GM12801 (cell line): ENCODE results near the gene ABHD12.

Experiments
- CTCF ChIP-seq: IDR thresholded peaks from one replicate; pipeline ENCODE4 v1.5.1; 2011; ENCODE audit warnings: control low read depth; ENCODE audit not compliant: insufficient read length; ENCODE audit errors: extremely low read depth

ABHD12 gene

GRCh38 chr20:25336561-25337422 lies 53.8 kb downstream of the ABHD12 start:
- TF ChIP-seq CTCF: no peak

- TF ChIP-seq CTCF: no peak
Observed at GRCh38 chr20:25328954-25329498, 61.6 kb downstream of the ABHD12 start.

- TF ChIP-seq CTCF: no peak
Observed at GRCh38 chr20:25327521-25328235, 63.0 kb downstream of the ABHD12 start.

GRCh38 chr20:25325997-25326396 lies 64.6 kb downstream of the ABHD12 start:
- no peak for TF ChIP-seq CTCF

- TF ChIP-seq CTCF: no peak
Observed at GRCh38 chr20:25325073-25325472, 65.6 kb downstream of the ABHD12 start.

GRCh38 chr20:25324412-25324811 lies 66.2 kb downstream of the ABHD12 start:
- no peak for TF ChIP-seq CTCF

- TF ChIP-seq CTCF: no peak
Observed at GRCh38 chr20:25323496-25324246, 67.0 kb downstream of the ABHD12 start.
